Prostate gland (tissue), 2 donors: Measurements from ENCODE around the gene HERC4.

Experiments
- POLR2A ChIP-seq: fragments of 450-650 bp; IDR thresholded peaks from one replicate; pipeline ENCODE4 v1.6.1; 2016; ENCODE audit warnings: antibody characterized with exemption, mild to moderate bottlenecking
- TF ChIP-seq, protein P1 (sequence below), 4 experiments: fragments of 200-600 bp in 2 of 4; fragments of 450-650 bp in 2 of 4; sonication (generic) in 2 of 4; IDR thresholded peaks; 1 replicate in 3 of 4; 2 replicates in 1 of 4; pipeline ENCODE4 v1.5.1; 2016 to 2019; ENCODE audit warnings: antibody characterized with exemption in 4 of 4, mild to moderate bottlenecking in 2 of 4, moderate library complexity in 2 of 4

DNA sequence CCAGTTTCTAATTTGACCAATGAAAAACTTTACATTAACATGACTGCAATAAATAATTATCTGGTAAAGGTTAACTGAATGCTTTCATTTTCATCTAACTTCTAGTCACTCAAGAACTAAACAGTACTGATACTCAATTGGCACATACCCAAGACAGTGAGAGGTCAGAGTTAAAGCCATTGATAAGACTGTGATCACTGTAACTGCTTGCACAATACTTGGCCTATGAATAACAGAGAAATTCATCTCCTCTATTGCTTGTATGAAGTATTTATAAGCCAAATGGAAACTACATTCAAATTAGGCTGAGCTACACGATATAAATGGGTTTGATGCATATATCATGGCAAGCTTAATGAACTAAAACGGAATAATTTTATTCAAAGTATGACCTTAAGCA lies 43.0 kb downstream of the HERC4 start:
- TF ChIP-seq, protein P1, sequence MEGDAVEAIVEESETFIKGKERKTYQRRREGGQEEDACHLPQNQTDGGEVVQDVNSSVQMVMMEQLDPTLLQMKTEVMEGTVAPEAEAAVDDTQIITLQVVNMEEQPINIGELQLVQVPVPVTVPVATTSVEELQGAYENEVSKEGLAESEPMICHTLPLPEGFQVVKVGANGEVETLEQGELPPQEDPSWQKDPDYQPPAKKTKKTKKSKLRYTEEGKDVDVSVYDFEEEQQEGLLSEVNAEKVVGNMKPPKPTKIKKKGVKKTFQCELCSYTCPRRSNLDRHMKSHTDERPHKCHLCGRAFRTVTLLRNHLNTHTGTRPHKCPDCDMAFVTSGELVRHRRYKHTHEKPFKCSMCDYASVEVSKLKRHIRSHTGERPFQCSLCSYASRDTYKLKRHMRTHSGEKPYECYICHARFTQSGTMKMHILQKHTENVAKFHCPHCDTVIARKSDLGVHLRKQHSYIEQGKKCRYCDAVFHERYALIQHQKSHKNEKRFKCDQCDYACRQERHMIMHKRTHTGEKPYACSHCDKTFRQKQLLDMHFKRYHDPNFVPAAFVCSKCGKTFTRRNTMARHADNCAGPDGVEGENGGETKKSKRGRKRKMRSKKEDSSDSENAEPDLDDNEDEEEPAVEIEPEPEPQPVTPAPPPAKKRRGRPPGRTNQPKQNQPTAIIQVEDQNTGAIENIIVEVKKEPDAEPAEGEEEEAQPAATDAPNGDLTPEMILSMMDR (IDR thresholded peaks at IDR 0.05) = no peak
- TF ChIP-seq POLR2A = no peak
